Testis (tissue), 2 donors: ENCODE data around the gene TCP11.

ENCODE experiments used
- CTCF ChIP-seq, 3 experiments: fragments of 450-650 bp in 2 of 3; fragments of 200-600 bp in 1 of 3; sonication (generic) in 1 of 3; IDR thresholded peaks; one replicate each; pipeline ENCODE4 v1.5.1; 2016 to 2019; ENCODE audit warnings: antibody characterized with exemption in 3 of 3, mild to moderate bottlenecking in 2 of 3, moderate library complexity in 1 of 3
- POLR2A ChIP-seq: fragments of 450-650 bp; IDR thresholded peaks from one replicate; pipeline ENCODE4 v1.6.1; 2017; ENCODE audit warnings: antibody characterized with exemption, mild to moderate bottlenecking, moderate library complexity

- TF ChIP-seq CTCF (IDR thresholded peaks at IDR 0.05), result no peak
- no peak for TF ChIP-seq POLR2A
Measured at GRCh38 chr6:35163836-35164235, 22.7 kb upstream of the TCP11 start.
